GM18519 (cell line): ENCODE results near the gene RIPK3.
A peak's percentile ranks its signal among the peaks of the same experiment; 100 is the strongest.
"Not testable (repeated sequence)": the region's sequence is repeated elsewhere in the genome, so short reads cannot be mapped to it uniquely, and the experiment has no call there.

Experiments used
- ATAC-seq: cut with Tn5 transposase; IDR thresholded peaks from one replicate; pipeline ENCODE4 v1.9.1; 2021; ENCODE audit warnings: mild to moderate bottlenecking, moderate library complexity; ENCODE audit not compliant: unreplicated experiment, low FRiP score

The RIPK3 gene

GRCh38 chr14:24339284-24340151, at the start of gene RIPK3:
Gene RIPK3, minus strand, starts transcription at chr14:24339991. Its CDS starts 165 bp downstream, at chr14:24339826.
- peak; percentile 49 for ATAC-seq

- ATAC-seq, result no peak
These were observed 49.5 kb upstream of the RIPK3 start for GRCh38 chr14:24389226-24389848.

GRCh38 chr14:24388474-24389179, 48.8 kb upstream of the RIPK3 start:
- ATAC-seq, result no peak

- not testable (repeated sequence) for ATAC-seq
These were observed 47.8 kb upstream of the RIPK3 start for GRCh38 chr14:24387579-24387978.

- no peak for ATAC-seq
These were observed 47.2 kb upstream of the RIPK3 start for GRCh38 chr14:24387009-24387345.

GRCh38 chr14:24385524-24385923, 45.7 kb upstream of the RIPK3 start:
- no peak for ATAC-seq

- no peak for ATAC-seq
These were observed 44.4 kb upstream of the RIPK3 start for GRCh38 chr14:24384169-24384568.

- no peak for ATAC-seq
These were observed 42.2 kb upstream of the RIPK3 start for GRCh38 chr14:24382064-24382371.

- ATAC-seq, result no peak
These were observed 41.7 kb upstream of the RIPK3 start for GRCh38 chr14:24381363-24382063.

GRCh38 chr14:24379907-24380730, 40.3 kb upstream of the RIPK3 start:
- ATAC-seq, result no peak

GRCh38 chr14:24378981-24379906, 39.5 kb upstream of the RIPK3 start:
- no peak for ATAC-seq

GRCh38 chr14:24378327-24378726, 38.5 kb upstream of the RIPK3 start:
- no peak for ATAC-seq

- no peak for ATAC-seq
These were observed 37.9 kb upstream of the RIPK3 start for GRCh38 chr14:24377657-24378056.

- no peak for ATAC-seq
These were observed 37.3 kb upstream of the RIPK3 start for GRCh38 chr14:24377126-24377525.

- no peak for ATAC-seq
These were observed 36.8 kb upstream of the RIPK3 start for GRCh38 chr14:24376448-24377070.

- ATAC-seq, result no peak
These were observed 33.1 kb upstream of the RIPK3 start for GRCh38 chr14:24372701-24373416.

- not testable (repeated sequence) for ATAC-seq
These were observed 31.8 kb upstream of the RIPK3 start for GRCh38 chr14:24371605-24372004.

- no peak for ATAC-seq
These were observed 31.0 kb upstream of the RIPK3 start for GRCh38 chr14:24370748-24371147.
